Brain microvascular endothelial cell (primary cell): ENCODE data around the gene GHRH.

Source experiments
- DNase-seq: peaks from one replicate; pipeline ENCODE4 v3.0.0-alpha.2; 2020
- H3K27ac ChIP-seq: fragments of 250-450 bp; sonication (Bioruptor Pico); 2 replicates; pipeline ENCODE4 v1.5.1; 2020; ENCODE audit warnings: mild to moderate bottlenecking, moderate library complexity
- H3K27me3 ChIP-seq: fragments of 250-450 bp; sonication (Bioruptor Pico); replicated peaks from 2 replicates; pipeline ENCODE4 v1.5.1; 2020; ENCODE audit warnings: mild to moderate bottlenecking
- H3K36me3 ChIP-seq: fragments of 250-450 bp; sonication (Bioruptor Pico); replicated peaks from 2 replicates; pipeline ENCODE4 v1.5.1; 2020; ENCODE audit warnings: mild to moderate bottlenecking
- H3K4me3 ChIP-seq: 2 replicates; pipeline ENCODE4 v1.5.1; 2011; ENCODE audit warnings: low read depth, mild to moderate bottlenecking, control low read depth, low read length, moderate library complexity
- CTCF ChIP-seq: IDR thresholded peaks from 2 replicates; pipeline ENCODE4 v1.5.1; 2011; ENCODE audit warnings: low read depth, mild to moderate bottlenecking, moderate library complexity, low read length, control low read depth, inconsistent platforms; ENCODE audit errors: missing control alignments
- in situ Hi-C: cut with HindIII; loops from 2 replicates; pipeline ENCODE4 v1.10.0; 2017; ENCODE audit warnings: low sequenced_read_pairs, low pct_ligation_motif_present

Gene GHRH

GRCh38 chr20:37254114-37254878 is 7.3 kb downstream of the GHRH start:
- Histone ChIP-seq H3K27me3 (peaks cover 2% of the 10 kb centered on the region), H3K4me3 (no peak overlapping the region), H3K27ac (no peak overlapping the region), H3K36me3 (no peaks in the 10 kb centered on the region)
- in situ Hi-C loops: loop anchor here (25.0 kb wide), 1 partner anchor 283 kb away; the partner anchor contains the start of gene BLCAP
- no peak for TF ChIP-seq CTCF
- no peak for DNase-seq

GRCh38 chr20:37253087-37253486 is 8.5 kb downstream of the GHRH start:
- Histone ChIP-seq H3K27me3 (peaks cover 2% of the 10 kb centered on the region), H3K4me3 (no peak overlapping the region), H3K27ac (no peak overlapping the region), H3K36me3 (no peaks in the 10 kb centered on the region)
- in situ Hi-C loops: loop anchor here (25.0 kb wide), 1 partner anchor 284 kb away; the partner anchor contains the start of gene BLCAP
- TF ChIP-seq CTCF: no peak
- DNase-seq: no peak

GRCh38 chr20:37251825-37252477 is 9.7 kb downstream of the GHRH start:
- no peak for TF ChIP-seq CTCF
- Histone ChIP-seq H3K4me3 (no peak overlapping the region), H3K27ac (no peak overlapping the region), H3K36me3 (no peaks in the 10 kb centered on the region), H3K27me3 (no peaks in the 10 kb centered on the region)
- DNase-seq: no peak
- in situ Hi-C loops: loop anchor here (25.0 kb wide), 1 partner anchor 285 kb away; the partner anchor contains the start of gene BLCAP

GRCh38 chr20:37249304-37249703 is 12.3 kb downstream of the GHRH start:
- H3K27me3 ChIP-seq: no peaks in the 10 kb centered on the region
- H3K27ac ChIP-seq: no peak overlapping the region
- no peaks in the 10 kb centered on the region for H3K36me3 ChIP-seq
- in situ Hi-C loops: no loop called here
- TF ChIP-seq CTCF: no peak
- H3K4me3 ChIP-seq: no peak overlapping the region
- no peak for DNase-seq

- Histone ChIP-seq H3K4me3 (no peak overlapping the region), H3K27me3 (no peaks in the 10 kb centered on the region), H3K27ac (no peak overlapping the region), H3K36me3 (peaks cover 10% of the 10 kb centered on the region)
- in situ Hi-C loops: no loop called here
- no peak for TF ChIP-seq CTCF
- no peak for DNase-seq
Observed at GRCh38 chr20:37247547-37247946, 14.1 kb downstream of the GHRH start.
